ENCODE data around the gene VPS41. TPM values are rescaled to one million over a fixed set of nuclear protein-coding genes. Genes with fewer than 3 reads are reported as not detected.

The VPS41 gene
- polyA plus RNA-seq, 3 donors = 12.7 to 62.2 (median 56.7) TPM

DNA sequence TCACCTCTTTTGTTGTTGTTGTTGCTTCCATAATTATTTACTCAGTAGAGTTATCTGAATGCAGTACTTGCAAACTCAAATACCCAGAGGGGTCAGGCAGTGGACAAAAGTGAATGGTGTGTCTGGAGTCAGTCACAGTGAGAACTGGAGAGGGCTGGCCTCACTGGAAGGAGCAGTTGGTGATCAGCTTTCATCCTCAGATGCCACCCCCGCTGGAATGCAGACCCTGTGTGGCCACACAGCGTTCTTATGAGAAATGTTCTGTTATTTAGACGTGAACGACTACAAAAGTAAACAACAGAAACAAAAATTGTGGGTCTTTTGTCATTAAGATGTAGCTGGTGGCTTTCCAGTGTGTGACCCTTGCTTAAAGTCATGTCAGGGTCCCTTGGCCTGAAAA is 29.6 kb upstream of the VPS41 start:
- H3K4me1 Mint-ChIP-seq = no peaks in the 10 kb centered on the region
- DNase-seq = no peak
- Histone ChIP-seq H3K36me3 (replicated peaks in 1 of 2; ENCODE audit: control insufficient read depth in 1 of 2, insufficient read depth in 2 of 2, low read length in 2 of 2) (no peaks in the 10 kb centered on the region), H3K27me3 (ENCODE audit: control insufficient read depth in 2 of 2, insufficient read depth in 2 of 2, low read length in 2 of 2) (no peaks in the 10 kb centered on the region), H2AFZ (ENCODE audit: insufficient read depth, low read depth, low read length, poor library complexity, severe bottlenecking) (no peak overlapping the region), H3K79me2 (ENCODE audit: insufficient read depth, low read length) (no peaks in the 10 kb centered on the region), H3K9ac (ENCODE audit: insufficient read depth, low read length, poor library complexity, severe bottlenecking) (no peak overlapping the region), H3K27ac (ENCODE audit: low read depth in 1 of 2, low read length in 2 of 2) (no peak overlapping the region), H3K4me2 (replicated peaks; ENCODE audit: extremely low read depth, low read length, poor library complexity, severe bottlenecking) (no peak overlapping the region), H3K4me3 (replicated peaks in 1 of 3; ENCODE audit: low read depth in 2 of 3, low read length in 3 of 3) (no peak overlapping the region), H4K20me1 (ENCODE audit: insufficient read depth, low read length) (no peaks in the 10 kb centered on the region), H3K9me3 (replicated peaks in 1 of 2; ENCODE audit: control insufficient read depth in 1 of 2, insufficient read depth in 1 of 2, low read length in 2 of 2) (no peaks in the 10 kb centered on the region), H3K4me1 (ENCODE audit: control insufficient read depth in 1 of 2, insufficient read depth in 2 of 2, low read length in 2 of 2) (no peaks in the 10 kb centered on the region)
- no peak overlapping the region for H3K27ac Mint-ChIP-seq
- 100% methylated on average over 4 of the region's 4 CpGs for WGBS (ENCODE audit: insufficient coverage)
- intact Hi-C loops (cut with micrococcal nuclease) = no loop called here
- TF ChIP-seq, protein P1, sequence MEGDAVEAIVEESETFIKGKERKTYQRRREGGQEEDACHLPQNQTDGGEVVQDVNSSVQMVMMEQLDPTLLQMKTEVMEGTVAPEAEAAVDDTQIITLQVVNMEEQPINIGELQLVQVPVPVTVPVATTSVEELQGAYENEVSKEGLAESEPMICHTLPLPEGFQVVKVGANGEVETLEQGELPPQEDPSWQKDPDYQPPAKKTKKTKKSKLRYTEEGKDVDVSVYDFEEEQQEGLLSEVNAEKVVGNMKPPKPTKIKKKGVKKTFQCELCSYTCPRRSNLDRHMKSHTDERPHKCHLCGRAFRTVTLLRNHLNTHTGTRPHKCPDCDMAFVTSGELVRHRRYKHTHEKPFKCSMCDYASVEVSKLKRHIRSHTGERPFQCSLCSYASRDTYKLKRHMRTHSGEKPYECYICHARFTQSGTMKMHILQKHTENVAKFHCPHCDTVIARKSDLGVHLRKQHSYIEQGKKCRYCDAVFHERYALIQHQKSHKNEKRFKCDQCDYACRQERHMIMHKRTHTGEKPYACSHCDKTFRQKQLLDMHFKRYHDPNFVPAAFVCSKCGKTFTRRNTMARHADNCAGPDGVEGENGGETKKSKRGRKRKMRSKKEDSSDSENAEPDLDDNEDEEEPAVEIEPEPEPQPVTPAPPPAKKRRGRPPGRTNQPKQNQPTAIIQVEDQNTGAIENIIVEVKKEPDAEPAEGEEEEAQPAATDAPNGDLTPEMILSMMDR (IDR thresholded peaks at IDR 0.05) = no peak
- H3K27me3 Mint-ChIP-seq (ENCODE audit: low read depth in 3 of 3) = peaks cover 0 to 4% (median 1%) of the 10 kb centered on the region in 3 donors
- H3K9me3 Mint-ChIP-seq = peaks cover 0 to 3% (median 0%) of the 10 kb centered on the region in 7 donors
- H3K4me3 Mint-ChIP-seq = no peak overlapping the region
- H3K36me3 Mint-ChIP-seq = no peaks in the 10 kb centered on the region

DNA sequence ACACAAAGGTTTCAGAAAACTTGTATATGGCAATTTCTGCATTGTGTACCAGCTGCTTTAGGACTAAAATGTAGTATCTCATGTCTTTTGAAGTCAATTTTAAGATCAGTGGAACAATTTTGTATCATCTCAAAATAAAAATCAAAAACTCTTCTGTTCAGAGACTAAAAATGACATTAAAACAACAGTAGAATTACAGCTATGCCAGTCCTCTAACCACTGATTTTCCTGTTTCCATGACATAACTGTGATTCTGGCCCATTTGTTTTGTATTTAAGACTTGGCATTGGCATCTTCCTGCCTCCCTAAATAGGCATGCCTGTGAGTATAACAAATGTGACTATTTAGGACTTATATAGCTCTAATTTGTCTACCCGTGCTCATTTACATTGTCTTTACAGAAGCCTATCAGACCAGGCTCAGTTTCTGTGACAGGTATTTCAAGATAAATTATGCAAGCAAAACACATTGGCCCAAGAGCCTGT is 29.1 kb upstream of the VPS41 start:
- H2AFZ ChIP-seq (ENCODE audit: insufficient read depth, low read depth, low read length, poor library complexity, severe bottlenecking) = no peak overlapping the region
- H3K4me2 ChIP-seq (replicated peaks; ENCODE audit: extremely low read depth, low read length, poor library complexity, severe bottlenecking) = no peak overlapping the region
- H3K4me1 Mint-ChIP-seq = no peaks in the 10 kb centered on the region
- peaks cover 0 to 3% (median 0%) of the 10 kb centered on the region in 7 donors for H3K9me3 Mint-ChIP-seq
- H3K79me2 ChIP-seq (ENCODE audit: insufficient read depth, low read length) = no peaks in the 10 kb centered on the region
- intact Hi-C loops (cut with micrococcal nuclease) = no loop called here
- no peak overlapping the region for H3K27ac Mint-ChIP-seq
- no peaks in the 10 kb centered on the region for H4K20me1 ChIP-seq (ENCODE audit: insufficient read depth, low read length)
- no peak overlapping the region for H3K4me3 ChIP-seq (replicated peaks in 1 of 3; ENCODE audit: low read depth in 2 of 3, low read length in 3 of 3)
- H3K27me3 ChIP-seq (ENCODE audit: control insufficient read depth in 2 of 2, insufficient read depth in 2 of 2, low read length in 2 of 2) = no peaks in the 10 kb centered on the region
- H3K27me3 Mint-ChIP-seq (ENCODE audit: low read depth in 3 of 3) = peaks cover 0 to 4% (median 1%) of the 10 kb centered on the region in 3 donors
- H3K4me3 Mint-ChIP-seq = no peak overlapping the region
- no CpG with 5 or more reads among the region's 1 CpG for WGBS (ENCODE audit: insufficient coverage)
- H3K36me3 ChIP-seq (replicated peaks in 1 of 2; ENCODE audit: control insufficient read depth in 1 of 2, insufficient read depth in 2 of 2, low read length in 2 of 2) = no peaks in the 10 kb centered on the region
- H3K4me1 ChIP-seq (ENCODE audit: control insufficient read depth in 1 of 2, insufficient read depth in 2 of 2, low read length in 2 of 2) = no peaks in the 10 kb centered on the region
- TF ChIP-seq, protein P1 (IDR thresholded peaks at IDR 0.05) = no peak
- H3K36me3 Mint-ChIP-seq = no peaks in the 10 kb centered on the region
- no peak overlapping the region for H3K27ac ChIP-seq (ENCODE audit: low read depth in 1 of 2, low read length in 2 of 2)
- no peak for DNase-seq
- no peak overlapping the region for H3K9ac ChIP-seq (ENCODE audit: insufficient read depth, low read length, poor library complexity, severe bottlenecking)
- no peaks in the 10 kb centered on the region for H3K9me3 ChIP-seq (replicated peaks in 1 of 2; ENCODE audit: control insufficient read depth in 1 of 2, insufficient read depth in 1 of 2, low read length in 2 of 2)

Data from CD14-positive monocyte (primary cell).